ENCODE results near the gene KCTD4. TPM values are rescaled to one million over a fixed set of nuclear protein-coding genes. Genes with fewer than 3 reads are reported as not detected.
"Not testable (repeated sequence)": the region's sequence is repeated elsewhere in the genome, so short reads cannot be mapped to it uniquely, and the experiment has no call there.

KCTD4 gene
- total RNA-seq (not detected), total RNA-seq (0 to 0.09 (median 0) reads per million in 172 experiments)
- 0.06 TPM for polyA plus RNA-seq (2013, experiment 1 of 2)
- 0.05 TPM for polyA plus RNA-seq (2013, experiment 2 of 2)

- H3K27me3 ChIP-seq (ENCODE audit: control insufficient read depth in 1 of 2, insufficient read depth in 2 of 2, low read length in 2 of 2): no peaks in the 10 kb centered on the region
- TF ChIP-seq CTCF (IDR thresholded peaks at IDR 0.05): no peak
- DNase-seq (no peak), ATAC-seq (ENCODE audit: poor library complexity) (no peak)
- H3K4me1 ChIP-seq (ENCODE audit: insufficient read depth, low read length): no peaks in the 10 kb centered on the region
- H3K27me3 Mint-ChIP-seq: no peaks in the 10 kb centered on the region
- H3K9me3 ChIP-seq (ENCODE audit: control insufficient read depth in 1 of 2, insufficient read depth in 1 of 2, low read length in 2 of 2): no peaks in the 10 kb centered on the region
- POLR2A ChIA-PET: no interaction called here
- intact Hi-C loops (cut with DNase I, micrococcal nuclease): no loop called here
- H3K36me3 ChIP-seq (ENCODE audit: insufficient read depth, low read length): peaks cover 8% of the 10 kb centered on the region
- no peak within 1 kb of the TSS for H3K27ac Mint-ChIP-seq
- no peak within 1 kb of the TSS for H3K4me3 ChIP-seq (ENCODE audit: low read length)
- H3K36me3 Mint-ChIP-seq (ENCODE audit: low read depth): peaks cover 41% of the 10 kb centered on the region
- peaks cover 4% of the 10 kb centered on the region for H3K4me1 Mint-ChIP-seq (ENCODE audit: low read depth)
- H3K27ac ChIP-seq (ENCODE audit: low read depth in 1 of 2, low read length in 2 of 2): no peak within 1 kb of the TSS
- CTCF ChIA-PET: no interaction called here
- no peak within 1 kb of the TSS for H3K4me3 Mint-ChIP-seq
- no peaks in the 10 kb centered on the region for H3K9me3 Mint-ChIP-seq
These were observed at the start of gene KCTD4 for GRCh38 chr13:45200701-45201232. Gene KCTD4, minus strand, starts transcription at chr13:45201045. Its CDS starts 6,478 bp downstream, at chr13:45194567.

GRCh38 chr13:45249662-45250061 is 48.8 kb upstream of the KCTD4 start:
- H3K9me3 ChIP-seq (ENCODE audit: control insufficient read depth in 1 of 2, insufficient read depth in 1 of 2, low read length in 2 of 2): no peaks in the 10 kb centered on the region
- no peaks in the 10 kb centered on the region for H3K4me1 ChIP-seq (ENCODE audit: insufficient read depth, low read length)
- Mint-ChIP-seq H3K27me3 (no peaks in the 10 kb centered on the region), H3K27ac (no peak overlapping the region), H3K4me3 (no peak overlapping the region), H3K36me3 (ENCODE audit: low read depth) (peaks cover 24% of the 10 kb centered on the region), H3K9me3 (no peaks in the 10 kb centered on the region), H3K4me1 (ENCODE audit: low read depth) (no peaks in the 10 kb centered on the region)
- intact Hi-C loops (cut with DNase I, micrococcal nuclease): no loop called here
- H3K27ac ChIP-seq (ENCODE audit: low read depth in 1 of 2, low read length in 2 of 2): no peak overlapping the region
- ATAC-seq (ENCODE audit: poor library complexity) (no peak), DNase-seq (no peak)
- H3K27me3 ChIP-seq (ENCODE audit: control insufficient read depth in 1 of 2, insufficient read depth in 2 of 2, low read length in 2 of 2): no peaks in the 10 kb centered on the region
- no peak overlapping the region for H3K4me3 ChIP-seq (ENCODE audit: low read length)
- ChIA-PET CTCF (interaction anchor here (0.6 to 0.7 kb wide), 2 partner anchors 11 to 1513 kb away, joined by 3 to 4 read pairs; no protein-coding TSS in a partner anchor), POLR2A (no interaction called here)
- TF ChIP-seq CTCF (IDR thresholded peaks at IDR 0.05): no peak
- H3K36me3 ChIP-seq (ENCODE audit: insufficient read depth, low read length): peaks cover 11% of the 10 kb centered on the region

- H3K9me3 ChIP-seq (ENCODE audit: control insufficient read depth in 1 of 2, insufficient read depth in 1 of 2, low read length in 2 of 2); POLR2A ChIA-PET; H3K9me3 Mint-ChIP-seq; H3K4me3 Mint-ChIP-seq; H3K4me1 ChIP-seq (ENCODE audit: insufficient read depth, low read length); H3K27me3 Mint-ChIP-seq; H3K27ac Mint-ChIP-seq; H3K4me3 ChIP-seq (ENCODE audit: low read length); DNase-seq; ATAC-seq (ENCODE audit: poor library complexity); H3K36me3 Mint-ChIP-seq (ENCODE audit: low read depth); CTCF ChIA-PET; H3K36me3 ChIP-seq (ENCODE audit: insufficient read depth, low read length); H3K27me3 ChIP-seq (ENCODE audit: control insufficient read depth in 1 of 2, insufficient read depth in 2 of 2, low read length in 2 of 2); intact Hi-C loops (cut with DNase I, micrococcal nuclease); H3K27ac ChIP-seq (ENCODE audit: low read depth in 1 of 2, low read length in 2 of 2): not testable (repeated sequence)
- H3K4me1 Mint-ChIP-seq (ENCODE audit: low read depth): peaks cover 19% of the 10 kb centered on the region
These were observed 43.9 kb upstream of the KCTD4 start for GRCh38 chr13:45244736-45245135.

- H3K27ac ChIP-seq (ENCODE audit: low read depth in 1 of 2, low read length in 2 of 2): no peak overlapping the region
- Mint-ChIP-seq H3K27me3 (no peaks in the 10 kb centered on the region), H3K27ac (no peak overlapping the region), H3K4me1 (ENCODE audit: low read depth) (peaks cover 19% of the 10 kb centered on the region), H3K4me3 (no peak overlapping the region), H3K9me3 (no peaks in the 10 kb centered on the region), H3K36me3 (ENCODE audit: low read depth) (no peaks in the 10 kb centered on the region)
- no peaks in the 10 kb centered on the region for H3K27me3 ChIP-seq (ENCODE audit: control insufficient read depth in 1 of 2, insufficient read depth in 2 of 2, low read length in 2 of 2)
- ATAC-seq (ENCODE audit: poor library complexity) (no peak), DNase-seq (no peak)
- H3K9me3 ChIP-seq (ENCODE audit: control insufficient read depth in 1 of 2, insufficient read depth in 1 of 2, low read length in 2 of 2): no peaks in the 10 kb centered on the region
- H3K4me1 ChIP-seq (ENCODE audit: insufficient read depth, low read length): no peaks in the 10 kb centered on the region
- no peak for TF ChIP-seq CTCF (IDR thresholded peaks at IDR 0.05)
- intact Hi-C loops (cut with DNase I, micrococcal nuclease): no loop called here
- POLR2A ChIA-PET: no interaction called here
- H3K4me3 ChIP-seq (ENCODE audit: low read length): no peak overlapping the region
- CTCF ChIA-PET: no interaction called here
- no peaks in the 10 kb centered on the region for H3K36me3 ChIP-seq (ENCODE audit: insufficient read depth, low read length)
These were observed 42.2 kb upstream of the KCTD4 start for GRCh38 chr13:45243077-45243476.

Data from CD4-positive, alpha-beta T cell (primary cell).